Activated B cell treated with CpG ODN at 0.5 μM for 24 hours (primary cell): ENCODE measurements around the gene LGMN. TPM values are rescaled to one million over a fixed set of nuclear protein-coding genes. Genes with fewer than 3 reads are reported as not detected.
A peak's percentile ranks its signal among the peaks of the same experiment; 100 is the strongest.

Experiments used
- ATAC-seq: fragments of 200-7000 bp; cut with Tn5 transposase; one replicate; pipeline ENCODE4 v1.10.0; 2021; ENCODE audit warnings: low read depth, mild to moderate bottlenecking, moderate library complexity
- CTCF ChIA-PET: fragments of 350-600 bp; sonication (Branson Sonifier 250); formaldehyde crosslinking; loops from one replicate; lab custom pipeline; 2021; ENCODE audit warnings: antibody characterized with exemption; lab: Charles Lee
- POLR2A ChIA-PET: fragments of 350-600 bp; sonication (Branson Sonifier 250); formaldehyde crosslinking; loops from one replicate; lab custom pipeline; 2021; ENCODE audit warnings: antibody characterized with exemption; lab: Charles Lee
- DNase-seq: peaks from one replicate; pipeline ENCODE4 v3.0.0; 2022
- H3K27ac Mint-ChIP-seq: one replicate; pipeline ENCODE4 v1.8.0; 2020; ENCODE audit warnings: mixed read lengths
- H3K27me3 Mint-ChIP-seq: one replicate; pipeline ENCODE4 v1.8.0; 2021; ENCODE audit warnings: mixed read lengths
- H3K36me3 Mint-ChIP-seq: one replicate; pipeline ENCODE4 v1.8.0; 2021; ENCODE audit warnings: low read depth, mixed read lengths
- H3K4me1 Mint-ChIP-seq: one replicate; pipeline ENCODE4 v1.8.0; 2021; ENCODE audit warnings: mixed read lengths
- H3K4me3 Mint-ChIP-seq: one replicate; pipeline ENCODE4 v1.8.0; 2020; ENCODE audit warnings: mild to moderate bottlenecking, mixed read lengths
- H3K9me3 Mint-ChIP-seq: one replicate; pipeline ENCODE4 v1.8.0; 2020; ENCODE audit warnings: mixed read lengths
- intact Hi-C: fragments of 100-400 bp; cut with micrococcal nuclease; formaldehyde crosslinking; loops from one replicate; pipeline ENCODE4 v1.15.1; 2024
- total RNA-seq: library from RNA; stranded (reverse); gene quantifications from 2 replicates; pipeline ENCODE4 v1.2.3, GENCODE V29; 2022
- TF ChIP-seq, protein P1 (sequence below): fragments of 200-600 bp; IDR thresholded peaks from one replicate; pipeline ENCODE4 v1.8.0; 2022; ENCODE audit warnings: antibody characterized with exemption, mild to moderate bottlenecking

The LGMN gene
- total RNA-seq, 1 donor from 2014 or later: 11.8 TPM

DNA sequence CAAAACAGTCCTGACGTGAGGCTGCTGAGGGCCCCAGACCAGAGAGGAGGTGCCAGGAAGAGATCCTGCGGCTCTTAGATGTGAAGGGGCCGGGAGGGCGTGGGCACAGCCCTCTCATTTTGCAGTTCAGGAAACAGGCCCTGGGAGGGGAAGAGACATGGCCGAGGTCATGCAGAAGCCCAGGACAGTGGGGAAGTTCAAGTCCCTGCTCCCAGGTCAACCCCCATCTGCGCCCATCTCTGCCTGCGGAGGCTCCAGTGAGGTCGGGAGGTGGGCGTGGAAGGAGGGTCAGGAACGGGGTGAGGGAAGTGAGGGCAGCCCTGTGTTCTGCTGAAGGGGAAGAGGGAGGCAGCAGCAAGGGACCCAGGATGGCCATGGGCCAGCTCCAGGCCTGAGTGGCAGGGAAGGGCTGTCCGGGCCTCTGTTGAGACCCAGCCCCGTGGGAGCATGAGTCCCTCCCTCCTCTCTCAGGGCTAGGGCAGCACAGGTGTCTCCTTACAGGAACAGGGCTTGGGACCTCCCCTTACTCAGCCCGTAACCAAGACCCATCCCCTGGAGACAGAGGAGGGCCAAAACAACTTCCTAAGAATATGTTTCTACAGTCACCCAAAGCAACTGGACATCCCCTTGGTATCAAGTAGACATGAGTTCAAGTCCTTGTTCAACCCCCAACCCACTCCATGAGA lies 90.8 kb downstream of the LGMN start:
- no peak for ATAC-seq
- H3K36me3 Mint-ChIP-seq: peaks cover 85% of the 10 kb centered on the region
- ChIA-PET POLR2A (interaction anchor here (3.7 kb wide), 1 partner anchor 19 kb away, joined by 28 read pairs; no protein-coding TSS in a partner anchor), CTCF (interaction anchor here (1.5 to 1.8 kb wide), 2 partner anchors 23 to 68 kb away, joined by 5 to 6 read pairs; no protein-coding TSS in a partner anchor)
- peaks cover 93% of the 10 kb centered on the region for H3K4me1 Mint-ChIP-seq
- TF ChIP-seq, protein P1, sequence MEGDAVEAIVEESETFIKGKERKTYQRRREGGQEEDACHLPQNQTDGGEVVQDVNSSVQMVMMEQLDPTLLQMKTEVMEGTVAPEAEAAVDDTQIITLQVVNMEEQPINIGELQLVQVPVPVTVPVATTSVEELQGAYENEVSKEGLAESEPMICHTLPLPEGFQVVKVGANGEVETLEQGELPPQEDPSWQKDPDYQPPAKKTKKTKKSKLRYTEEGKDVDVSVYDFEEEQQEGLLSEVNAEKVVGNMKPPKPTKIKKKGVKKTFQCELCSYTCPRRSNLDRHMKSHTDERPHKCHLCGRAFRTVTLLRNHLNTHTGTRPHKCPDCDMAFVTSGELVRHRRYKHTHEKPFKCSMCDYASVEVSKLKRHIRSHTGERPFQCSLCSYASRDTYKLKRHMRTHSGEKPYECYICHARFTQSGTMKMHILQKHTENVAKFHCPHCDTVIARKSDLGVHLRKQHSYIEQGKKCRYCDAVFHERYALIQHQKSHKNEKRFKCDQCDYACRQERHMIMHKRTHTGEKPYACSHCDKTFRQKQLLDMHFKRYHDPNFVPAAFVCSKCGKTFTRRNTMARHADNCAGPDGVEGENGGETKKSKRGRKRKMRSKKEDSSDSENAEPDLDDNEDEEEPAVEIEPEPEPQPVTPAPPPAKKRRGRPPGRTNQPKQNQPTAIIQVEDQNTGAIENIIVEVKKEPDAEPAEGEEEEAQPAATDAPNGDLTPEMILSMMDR: no peak
- peak overlapping the region; percentile 48 for H3K4me3 Mint-ChIP-seq
- intact Hi-C loops: no loop called here
- DNase-seq: no peak
- H3K27me3 Mint-ChIP-seq: no peaks in the 10 kb centered on the region
- no peaks in the 10 kb centered on the region for H3K9me3 Mint-ChIP-seq
- peak overlapping the region; percentile 74 for H3K27ac Mint-ChIP-seq

GRCh38 chr14:92656306-92657081 lies 91.9 kb downstream of the LGMN start:
- Mint-ChIP-seq H3K36me3 (peaks cover 81% of the 10 kb centered on the region), H3K27me3 (no peaks in the 10 kb centered on the region), H3K27ac (peak overlapping the region; percentile 74), H3K4me1 (peaks cover 82% of the 10 kb centered on the region), H3K9me3 (no peaks in the 10 kb centered on the region), H3K4me3 (peak overlapping the region; percentile 77)
- TF ChIP-seq, protein P1: no peak
- intact Hi-C loops: no loop called here
- ChIA-PET POLR2A (interaction anchor here (0.8 to 1.0 kb wide), 3 partner anchors 9 to 79 kb away, joined by 3 read pairs; no protein-coding TSS in a partner anchor), CTCF (interaction anchor here (0.7 to 1.8 kb wide), 4 partner anchors 20 to 67 kb away, joined by 3 to 6 read pairs (median 6); no protein-coding TSS in a partner anchor)
- no peak for DNase-seq
- no peak for ATAC-seq

GRCh38 chr14:92655419-92656201 lies 92.8 kb downstream of the LGMN start:
- Mint-ChIP-seq H3K27ac (peak overlapping the region; percentile 74), H3K4me1 (peaks cover 79% of the 10 kb centered on the region)

DNA sequence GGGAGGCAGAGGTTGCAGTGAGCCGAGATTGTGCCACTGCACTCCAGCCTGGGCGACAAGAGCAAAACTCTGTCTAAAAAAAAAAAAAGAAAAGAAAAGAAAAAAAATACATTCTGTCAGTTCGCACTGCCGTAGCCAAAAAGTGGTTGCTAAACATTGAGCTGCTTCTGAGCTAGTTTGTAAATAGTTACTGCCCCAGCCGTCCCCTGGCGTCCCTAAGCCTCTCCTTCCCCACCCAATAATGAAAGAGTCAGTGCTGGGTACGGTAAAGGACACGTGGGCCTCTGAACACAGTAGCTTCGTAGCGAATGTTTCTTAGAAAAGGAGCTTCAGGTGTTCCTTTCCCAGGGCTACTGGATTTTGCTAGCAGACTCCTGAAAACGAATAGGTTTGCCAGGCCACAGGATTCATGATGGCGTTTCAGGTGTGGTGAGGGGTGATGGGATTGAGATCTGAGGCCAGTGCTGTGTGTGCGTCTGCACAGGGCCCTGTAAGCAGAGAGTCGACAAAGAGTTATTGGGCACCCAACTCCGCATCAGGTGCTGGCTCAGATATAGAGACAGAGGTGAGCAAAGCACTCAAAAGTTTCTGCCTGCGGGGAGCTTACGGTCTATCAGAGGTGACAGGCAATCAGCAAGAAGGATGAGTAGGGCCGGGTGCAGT lies 94.1 kb downstream of the LGMN start:
- H3K9me3 Mint-ChIP-seq: no peaks in the 10 kb centered on the region
- TF ChIP-seq, protein P1: no peak
- POLR2A ChIA-PET: interaction anchor here (0.5 to 6.1 kb wide), 11 partner anchors 21 to 721 kb away, joined by 3 to 144 read pairs (median 4); partner anchors contain the start of gene LGMN

More at GRCh38 chr14:92655419-92656201, 92.8 kb downstream of the LGMN start:
- no peak for DNase-seq
- Mint-ChIP-seq H3K9me3 (no peaks in the 10 kb centered on the region), H3K4me3 (peak overlapping the region; percentile 77), H3K36me3 (peaks cover 72% of the 10 kb centered on the region), H3K27me3 (no peaks in the 10 kb centered on the region)
- intact Hi-C loops: no loop called here
- ChIA-PET CTCF (interaction anchor here (1.8 kb wide), 1 partner anchor 25 kb away, joined by 5 read pairs; no protein-coding TSS in a partner anchor), POLR2A (interaction anchor here (0.6 to 5.7 kb wide), 3 partner anchors 20 to 534 kb away, joined by 3 to 144 read pairs (median 4); partner anchors contain the start of gene CPSF2)
- TF ChIP-seq, protein P1: no peak
- ATAC-seq: no peak

More for the DNA sequence above, 94.1 kb downstream of the LGMN start:
- H3K27me3 Mint-ChIP-seq: no peaks in the 10 kb centered on the region
- H3K36me3 Mint-ChIP-seq: peaks cover 59% of the 10 kb centered on the region
- H3K27ac Mint-ChIP-seq: peak overlapping the region; percentile 95
- CTCF ChIA-PET: interaction anchor here (0.7 to 4.3 kb wide), 5 partner anchors 9 to 65 kb away, joined by 3 to 38 read pairs (median 6); no protein-coding TSS in a partner anchor
- peak overlapping the region; percentile 98 for H3K4me3 Mint-ChIP-seq
- intact Hi-C loops: no loop called here
- ATAC-seq (no peak), DNase-seq (no peak)
- H3K4me1 Mint-ChIP-seq: peaks cover 79% of the 10 kb centered on the region

Other genes starting within 250 kb of the LGMN start
- 61.3 and 62.6 TPM in 2 replicates for gene RIN3, start 234.8 kb downstream of the LGMN start, total RNA-seq
- gene GOLGA5, start 45.7 kb upstream of the LGMN start, total RNA-seq: 16.6 and 18.0 TPM in 2 replicates
- not detected in 2 replicates for gene CHGA, start 174.5 kb upstream of the LGMN start, total RNA-seq